Measurements from ENCODE around the gene SERINC2. TPM values are rescaled to one million over a fixed set of nuclear protein-coding genes. Genes with fewer than 3 reads are reported as not detected.

The SERINC2 gene
- total RNA-seq (2014; rRNA removed; shearing (Covaris generic)), result 16.8 and 18.9 TPM in 2 replicates

DNA sequence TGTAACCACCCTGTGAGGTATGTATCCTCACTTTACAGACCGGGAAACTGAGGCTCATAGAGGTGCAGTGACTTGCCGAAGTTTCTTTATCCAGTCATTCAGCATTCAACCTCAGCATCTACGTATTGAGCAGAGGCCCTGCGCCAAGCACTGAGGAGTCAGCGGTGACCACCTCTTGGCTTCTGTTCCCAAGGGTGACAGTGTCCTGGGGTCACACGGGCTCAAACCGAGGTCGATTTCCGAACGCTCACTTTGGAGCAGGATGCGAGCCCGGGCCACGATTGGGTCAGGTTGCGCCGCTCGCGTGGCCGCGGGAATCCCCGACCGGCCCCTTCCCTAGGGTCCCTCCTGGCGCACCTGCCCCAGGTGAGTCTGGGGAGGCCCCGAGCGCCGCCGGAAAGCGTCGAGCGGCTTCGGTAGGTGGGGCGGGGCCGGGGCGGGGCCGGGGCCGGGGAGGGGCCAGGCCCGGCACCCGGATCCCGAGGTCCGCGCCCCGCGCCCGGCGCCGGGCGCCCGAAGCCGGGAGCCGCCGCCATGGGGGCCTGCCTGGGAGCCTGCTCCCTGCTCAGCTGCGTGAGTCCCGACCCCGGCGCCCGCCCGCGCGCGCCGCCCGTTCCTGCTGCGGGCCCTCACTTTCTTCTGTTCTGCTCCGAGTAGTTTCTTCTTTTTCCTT lies at the start of gene SERINC2:
Gene SERINC2 (plus strand): TSS at position 482 of the 673 bp plus-strand sequence. CDS start 53 bp downstream, at position 535.
- no peak for DNase-seq (ENCODE audit: low spot score)

DNA sequence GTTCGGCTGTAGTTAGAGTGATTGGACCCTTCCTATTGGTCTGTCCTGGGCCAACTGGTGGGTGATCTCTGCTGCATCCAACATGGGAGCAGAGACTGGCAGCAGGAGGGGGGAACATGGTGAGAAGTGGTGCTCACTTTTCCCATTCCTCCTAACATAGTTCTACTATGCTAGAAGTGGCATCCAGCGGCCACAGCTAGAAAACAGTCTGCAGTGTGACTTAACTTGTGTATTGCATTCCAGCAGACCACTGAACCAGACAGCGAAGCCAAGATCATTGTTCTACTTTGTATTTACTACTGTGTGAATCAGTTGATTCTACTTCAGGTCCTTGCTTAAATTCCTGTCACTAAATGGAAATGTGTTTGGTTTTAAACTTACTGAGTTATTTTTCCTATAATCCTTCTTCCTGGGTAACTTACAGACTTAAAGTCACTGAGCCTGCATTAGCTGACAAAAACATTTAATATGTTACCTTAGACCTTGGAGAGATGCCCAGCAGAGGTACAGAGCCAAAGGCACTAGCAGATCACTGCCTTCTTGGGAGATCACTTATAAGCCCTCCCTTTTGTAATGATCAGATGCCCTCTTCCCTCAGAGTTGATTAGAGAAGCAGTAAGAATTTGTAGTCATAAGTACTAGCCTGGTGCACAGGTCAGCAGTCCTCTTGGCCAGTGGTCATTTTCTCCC lies 48.3 kb upstream of the SERINC2 start:
- DNase-seq (ENCODE audit: low spot score), result no peak

DNA sequence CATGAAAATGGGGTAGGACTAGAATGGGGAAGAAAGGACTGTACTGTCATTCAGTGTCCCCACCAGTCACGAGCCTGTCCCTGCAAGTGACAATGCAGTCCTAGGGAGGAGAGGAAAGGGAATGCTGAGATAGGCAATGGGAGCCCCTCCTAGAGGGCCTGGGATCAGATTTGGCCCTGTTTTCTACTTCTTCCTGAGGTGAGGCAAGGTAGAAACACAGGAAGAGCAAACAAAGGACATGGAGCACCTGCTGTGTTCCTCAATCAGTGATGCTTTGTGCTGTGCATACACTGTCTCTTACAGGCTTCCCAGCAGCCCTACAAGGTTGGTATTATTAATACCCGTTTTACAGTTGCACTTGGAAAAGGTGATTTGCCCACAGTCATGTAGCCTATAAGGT lies 46.2 kb upstream of the SERINC2 start:
- no peak for DNase-seq (ENCODE audit: low spot score)

DNA sequence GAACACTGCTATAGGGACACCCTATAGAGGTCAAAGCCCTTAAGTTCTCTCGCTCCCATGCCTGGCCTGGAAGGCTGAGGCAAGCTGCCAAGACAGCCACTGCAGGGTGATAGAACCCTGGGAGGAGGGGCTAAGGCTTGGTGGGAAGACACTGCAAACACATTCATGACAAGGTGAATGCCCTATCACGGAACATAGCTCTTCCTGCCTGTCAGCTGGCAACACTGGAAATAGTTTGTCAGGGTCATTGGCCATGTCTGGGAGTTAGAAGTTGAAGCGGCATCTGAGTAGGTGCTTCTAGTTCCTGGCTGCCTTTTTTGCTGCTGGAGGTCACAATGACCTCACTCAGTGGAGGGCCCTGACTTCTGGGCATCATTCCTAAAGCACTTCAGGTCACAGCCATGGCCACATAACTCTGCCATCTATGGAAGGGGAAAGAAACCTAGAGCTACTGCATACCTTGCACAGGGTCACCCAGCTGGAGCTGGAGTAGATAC lies 44.4 kb upstream of the SERINC2 start:
- no peak for DNase-seq (ENCODE audit: low spot score)

DNA sequence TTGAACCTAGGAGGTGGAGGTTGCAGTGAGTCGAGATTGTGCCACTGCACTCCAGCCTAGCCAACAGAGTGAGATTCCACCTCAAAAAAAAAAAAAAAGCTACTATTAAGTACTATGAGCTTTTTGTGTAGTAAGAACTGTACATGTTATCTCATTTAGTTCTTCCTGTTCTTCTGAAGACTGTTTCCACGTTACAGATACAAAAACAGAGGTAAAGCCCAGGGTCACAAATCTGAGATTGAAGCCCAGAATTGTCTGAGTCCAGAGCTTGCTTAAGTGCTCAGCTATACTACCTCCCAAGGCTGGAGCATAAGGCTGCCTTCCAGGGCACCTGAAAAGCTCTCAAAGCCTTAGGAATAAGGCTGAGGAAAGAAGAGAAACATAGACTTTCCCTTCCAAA lies 43.0 kb upstream of the SERINC2 start:
- no peak for DNase-seq (ENCODE audit: low spot score)

DNA sequence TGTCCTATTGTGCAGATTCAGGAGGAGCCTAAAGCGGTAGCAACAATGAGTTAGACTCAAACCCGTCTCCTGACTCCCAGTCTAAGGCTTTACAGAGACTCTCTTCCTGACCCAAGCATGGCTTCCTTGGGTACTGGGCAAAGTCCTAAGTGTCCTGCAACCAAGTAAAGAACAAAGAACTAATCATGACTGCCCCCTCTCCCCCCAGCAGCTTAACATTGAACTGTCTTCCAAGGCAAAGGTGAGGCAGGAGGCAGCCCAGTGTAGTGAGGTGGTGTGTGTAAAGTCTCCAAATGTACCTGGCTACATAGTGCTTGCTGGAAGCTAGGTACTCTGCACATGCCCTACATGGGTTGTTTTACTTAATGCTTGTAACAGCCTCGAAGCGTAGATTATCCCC lies 42.4 kb upstream of the SERINC2 start:
- DNase-seq (ENCODE audit: low spot score), result no peak

DNA sequence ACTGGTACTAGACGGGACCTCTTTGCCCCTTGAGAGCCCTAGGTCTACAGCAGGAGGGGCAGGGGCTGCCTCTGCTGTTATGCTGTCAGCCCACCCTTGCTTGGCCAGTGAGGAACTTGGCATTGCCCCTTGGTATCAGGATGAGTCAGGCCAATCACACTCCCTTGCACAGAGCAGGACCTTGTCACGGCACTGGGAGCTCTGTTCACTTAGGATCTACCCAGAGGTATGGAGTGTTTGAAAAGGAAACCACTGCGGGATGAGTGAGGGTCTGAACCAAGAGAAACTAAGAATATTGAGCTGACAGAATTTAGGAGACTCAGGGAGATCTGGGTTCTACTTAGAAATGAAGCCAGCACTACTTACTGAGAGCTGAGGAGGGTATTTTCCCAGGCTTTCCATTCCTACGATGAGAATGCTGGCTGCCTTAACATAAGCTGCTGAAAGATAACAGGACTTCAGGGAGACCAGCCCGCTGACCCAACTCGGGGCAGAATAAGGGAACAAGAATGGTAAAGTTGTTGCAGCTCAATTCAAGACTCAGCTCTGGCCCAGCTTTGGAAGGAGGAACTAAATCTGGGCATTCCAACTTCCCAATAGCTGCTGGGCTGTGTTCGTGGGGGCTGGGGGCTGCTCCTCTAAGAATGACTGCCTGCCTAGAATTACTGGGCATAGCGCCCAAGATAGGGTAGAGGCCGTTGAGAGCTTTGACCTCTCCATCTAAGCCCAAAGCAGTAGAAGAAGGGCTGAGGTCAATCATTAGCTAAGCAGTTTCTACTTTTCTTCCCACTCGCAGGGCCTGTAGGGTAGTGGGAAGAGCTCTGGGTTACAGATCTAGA lies 41.7 kb upstream of the SERINC2 start:
- no peak for DNase-seq (ENCODE audit: low spot score)

DNA sequence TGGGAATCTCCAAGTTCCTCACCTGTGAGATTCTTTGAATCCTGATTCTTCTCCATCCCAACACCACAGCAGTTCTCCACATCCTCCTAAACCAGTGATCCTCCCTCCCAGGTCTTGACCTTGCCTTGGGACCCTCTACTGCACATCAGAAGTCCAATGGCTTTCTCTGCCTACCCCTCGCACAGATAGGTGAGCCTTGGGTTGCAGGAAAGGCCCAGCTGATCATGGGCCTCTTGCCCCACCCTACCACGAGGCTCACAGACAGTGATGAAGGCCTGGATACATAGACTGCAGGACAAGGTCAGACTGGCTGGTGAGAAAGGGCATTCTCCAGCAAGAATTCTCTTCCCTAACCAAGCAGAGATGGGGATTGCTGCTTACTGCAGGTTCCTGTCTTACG lies 41.0 kb upstream of the SERINC2 start:
- DNase-seq (ENCODE audit: low spot score), result no peak

DNA sequence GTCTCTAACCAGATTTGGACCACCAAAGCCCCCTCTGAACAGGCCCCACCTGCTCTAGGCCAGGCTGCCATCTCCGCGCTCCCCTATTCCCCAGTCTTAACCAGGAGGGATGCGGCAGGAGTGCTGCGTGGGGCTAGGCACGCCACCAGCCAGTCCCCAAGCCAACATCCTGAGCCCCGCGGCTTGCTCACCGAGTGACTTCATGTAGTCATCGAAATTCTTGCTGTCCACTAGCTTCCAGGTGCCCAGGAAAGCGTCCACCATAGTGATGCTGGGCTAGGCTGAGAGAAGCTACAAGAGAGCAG lies 40.3 kb upstream of the SERINC2 start:
- no peak for DNase-seq (ENCODE audit: low spot score)

DNA sequence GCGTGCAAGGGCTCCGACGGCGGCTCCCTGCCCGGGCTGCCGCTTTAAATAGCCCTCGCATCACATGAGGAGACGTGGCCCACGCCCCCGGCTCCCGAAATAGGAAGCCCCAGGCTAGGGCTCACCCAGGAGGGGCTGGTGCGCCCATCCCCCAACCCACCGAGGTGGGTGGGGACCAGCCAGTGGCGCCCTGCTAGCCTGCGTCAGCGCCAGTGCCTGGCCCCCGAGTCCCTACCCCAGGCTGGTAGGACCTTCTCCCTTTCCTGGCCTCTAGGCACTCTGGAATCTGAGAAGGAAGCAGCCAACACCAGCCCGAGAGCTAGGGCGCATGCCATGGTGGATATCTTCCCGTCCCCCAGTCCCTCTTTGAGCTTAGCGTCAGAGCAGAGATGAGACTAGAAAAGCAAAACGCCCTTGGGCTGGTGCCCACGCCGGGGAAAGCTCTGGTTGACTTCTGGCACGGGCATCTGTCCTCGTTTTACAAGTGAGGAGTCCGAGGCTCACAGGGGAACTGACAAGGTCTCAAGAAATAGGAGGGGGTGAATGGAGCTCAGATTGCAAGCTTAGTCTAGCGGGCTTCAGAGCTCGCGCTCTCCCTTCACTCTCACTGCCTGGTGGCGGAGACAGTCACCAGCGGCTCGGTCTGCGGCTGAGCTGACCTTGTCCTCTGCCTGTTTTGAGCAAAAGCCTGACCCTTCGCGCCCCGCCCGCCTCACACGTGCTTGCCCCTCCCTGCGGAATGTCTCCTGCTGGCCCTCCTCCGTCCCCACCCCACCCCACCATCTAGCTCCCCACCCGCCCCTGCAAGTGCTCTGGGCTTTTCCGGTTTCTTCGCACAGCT lies 39.7 kb upstream of the SERINC2 start, which contains the start of gene FABP3:
Gene FABP3 (minus strand): TSS at position 21 of the 841 bp plus-strand sequence. CDS start 62 bp downstream, outside the sequence.
- DNase-seq (ENCODE audit: low spot score), result peak; percentile 69

DNA sequence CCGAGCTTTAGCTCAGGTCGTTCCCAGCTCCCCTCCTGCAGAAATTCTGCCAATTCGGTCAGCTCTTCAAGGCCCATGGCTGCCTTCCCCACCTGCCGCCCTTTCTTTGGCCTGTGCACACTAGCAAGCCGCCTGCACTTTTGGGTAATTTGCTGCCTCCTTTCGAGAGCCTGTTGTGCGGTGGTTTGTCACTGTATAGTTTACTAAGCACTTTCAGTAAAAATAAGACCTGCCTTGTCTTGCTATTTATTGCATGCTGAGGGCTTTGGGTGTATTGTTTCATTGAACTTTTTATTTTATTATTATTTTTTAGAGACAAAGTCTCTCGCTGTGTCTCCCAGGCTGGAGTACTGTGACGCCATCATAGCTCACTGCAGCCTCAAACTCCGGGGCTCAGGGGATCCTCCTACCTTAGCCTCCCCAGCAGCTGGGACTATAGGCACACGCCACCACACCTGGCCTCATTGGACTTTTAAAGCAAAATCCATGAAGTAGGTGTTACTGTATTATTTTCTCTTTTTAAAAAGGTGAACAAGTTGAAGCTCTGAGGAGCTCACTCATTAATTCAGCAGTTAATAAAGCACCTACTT lies 39.0 kb upstream of the SERINC2 start:
- DNase-seq (ENCODE audit: low spot score), result no peak

DNA sequence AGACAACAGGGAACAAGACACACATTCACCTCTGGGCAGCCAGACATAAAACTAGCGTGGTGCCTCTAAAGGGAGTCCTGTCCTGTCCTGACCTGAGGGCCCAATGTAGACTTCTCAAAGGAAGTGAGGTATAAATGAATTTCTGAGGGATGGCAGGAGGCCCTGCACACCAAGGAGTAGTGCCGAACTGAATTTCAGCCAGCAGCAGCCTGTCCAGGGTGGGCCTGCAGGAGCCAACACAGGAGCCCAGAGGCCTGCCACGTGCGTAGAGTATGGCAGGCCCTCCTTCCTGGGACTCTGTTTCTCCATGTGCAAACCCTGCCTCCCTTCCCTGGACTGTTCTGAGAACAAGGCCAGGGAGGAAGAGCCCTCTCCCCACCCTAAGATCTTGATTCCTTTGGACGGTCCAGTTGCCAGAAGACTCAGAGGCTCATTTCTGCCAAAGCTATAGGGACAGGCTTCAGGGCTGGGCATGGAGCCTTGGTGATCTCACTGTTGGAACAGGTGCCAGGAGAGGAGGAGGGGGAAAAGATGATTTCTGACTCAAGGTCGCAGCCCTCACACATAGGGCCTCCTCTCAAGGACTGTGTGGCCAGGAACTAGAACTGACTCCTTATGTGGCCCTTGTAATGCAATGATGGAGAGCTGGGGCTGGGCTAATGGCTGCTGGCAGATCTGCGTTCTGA lies 38.4 kb upstream of the SERINC2 start:
- peak; percentile 56 for DNase-seq (ENCODE audit: low spot score)

DNA sequence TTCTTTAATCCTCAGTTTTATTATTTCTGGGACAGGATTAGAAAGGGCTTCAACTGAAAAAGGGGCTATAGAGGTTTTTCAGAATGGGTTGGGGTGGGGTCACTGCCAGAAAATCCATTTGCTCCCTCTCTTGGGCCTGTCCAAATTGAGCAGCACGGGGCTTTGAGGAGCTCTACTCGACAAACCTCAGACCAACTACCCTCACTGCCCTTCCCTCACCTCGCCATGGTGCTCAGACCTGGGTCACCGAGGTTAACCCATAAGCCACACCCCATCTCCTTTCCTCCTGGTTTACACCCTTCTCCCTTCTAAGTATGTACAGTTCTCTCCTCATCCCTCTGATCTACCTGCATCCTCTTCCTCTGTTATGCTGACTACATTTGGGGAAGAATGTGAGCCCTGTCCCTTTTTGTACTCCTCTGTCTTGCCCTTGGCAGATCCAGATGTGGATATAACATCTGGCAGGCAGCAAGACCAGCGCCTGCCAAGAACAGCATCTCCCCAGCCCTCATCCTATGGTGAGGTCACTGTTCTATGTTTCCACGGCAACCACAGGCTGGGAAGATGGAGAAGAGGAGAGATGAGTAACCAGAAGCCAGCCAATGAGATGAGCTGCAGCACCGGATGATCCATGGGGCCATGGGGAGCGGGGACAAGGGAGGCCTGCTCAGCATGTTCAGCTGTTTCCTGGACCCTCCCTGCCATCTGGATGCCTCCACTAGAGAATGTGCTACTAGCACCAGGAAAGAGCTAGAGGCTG lies 36.5 kb upstream of the SERINC2 start:
- DNase-seq (ENCODE audit: low spot score), result peak; percentile 85

DNA sequence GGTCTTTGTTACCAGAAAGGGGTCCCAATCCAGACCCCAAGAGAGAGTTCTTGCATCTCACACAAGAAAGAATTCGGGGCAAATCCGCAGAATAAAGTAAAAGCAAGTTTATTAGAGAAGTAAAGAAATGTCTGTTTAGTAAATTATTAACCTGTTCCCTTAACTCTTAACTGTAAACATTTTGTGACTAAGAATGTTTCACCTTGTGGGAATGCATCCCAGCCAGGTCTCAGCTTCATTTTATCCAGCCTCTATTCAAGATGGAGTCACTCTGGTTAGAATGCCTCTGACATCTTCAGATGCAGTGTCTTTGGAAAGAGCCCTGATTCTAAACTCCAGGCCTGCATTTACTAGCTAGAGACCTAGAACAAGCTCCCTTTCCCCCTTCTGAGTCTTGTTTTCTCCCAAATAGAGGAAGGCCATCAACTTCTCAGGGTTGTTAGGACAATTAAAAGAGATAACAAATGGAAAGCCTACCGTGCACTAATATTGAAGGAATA lies 35.6 kb upstream of the SERINC2 start:
- DNase-seq (ENCODE audit: low spot score), result no peak

DNA sequence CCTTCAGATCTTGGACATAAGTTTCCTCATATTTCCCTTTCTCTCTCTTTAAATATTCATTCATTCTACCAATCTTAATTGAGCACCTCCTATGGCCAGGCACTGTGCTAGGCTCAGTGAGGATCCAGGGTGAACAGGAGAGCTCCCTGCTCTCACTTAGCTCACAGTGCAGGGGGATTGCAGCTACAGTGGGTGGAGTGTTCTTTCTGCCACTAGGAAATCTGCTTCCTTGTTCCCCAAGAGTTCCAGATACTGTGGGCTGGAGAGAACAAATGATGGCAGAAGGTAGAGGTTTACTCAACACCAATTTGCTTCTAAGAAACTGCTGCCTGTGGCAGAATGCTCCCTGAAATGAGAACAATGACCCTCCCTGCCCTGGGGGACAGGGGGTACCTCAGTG lies 35.0 kb upstream of the SERINC2 start:
- DNase-seq (ENCODE audit: low spot score), result no peak

DNA sequence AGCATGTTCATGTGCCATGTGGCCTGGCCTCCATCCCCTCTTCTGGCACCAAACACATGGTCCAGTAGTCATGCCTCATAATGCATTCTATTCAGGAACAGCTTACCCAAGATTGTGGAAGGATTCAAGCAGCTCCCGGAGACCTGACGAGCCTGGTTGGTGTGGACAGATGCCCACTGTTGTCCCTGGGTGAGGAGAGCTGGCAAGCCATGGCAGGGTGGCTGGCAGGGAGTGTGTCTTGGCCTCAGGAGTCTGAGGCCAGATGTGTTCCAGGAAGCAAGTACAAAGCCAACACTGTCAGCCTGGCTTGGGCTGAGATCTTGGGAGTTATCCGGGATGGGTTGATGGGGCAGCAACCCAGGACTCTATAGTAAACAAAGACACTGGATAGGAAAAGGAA lies 32.8 kb upstream of the SERINC2 start:
- DNase-seq (ENCODE audit: low spot score), result no peak

DNA sequence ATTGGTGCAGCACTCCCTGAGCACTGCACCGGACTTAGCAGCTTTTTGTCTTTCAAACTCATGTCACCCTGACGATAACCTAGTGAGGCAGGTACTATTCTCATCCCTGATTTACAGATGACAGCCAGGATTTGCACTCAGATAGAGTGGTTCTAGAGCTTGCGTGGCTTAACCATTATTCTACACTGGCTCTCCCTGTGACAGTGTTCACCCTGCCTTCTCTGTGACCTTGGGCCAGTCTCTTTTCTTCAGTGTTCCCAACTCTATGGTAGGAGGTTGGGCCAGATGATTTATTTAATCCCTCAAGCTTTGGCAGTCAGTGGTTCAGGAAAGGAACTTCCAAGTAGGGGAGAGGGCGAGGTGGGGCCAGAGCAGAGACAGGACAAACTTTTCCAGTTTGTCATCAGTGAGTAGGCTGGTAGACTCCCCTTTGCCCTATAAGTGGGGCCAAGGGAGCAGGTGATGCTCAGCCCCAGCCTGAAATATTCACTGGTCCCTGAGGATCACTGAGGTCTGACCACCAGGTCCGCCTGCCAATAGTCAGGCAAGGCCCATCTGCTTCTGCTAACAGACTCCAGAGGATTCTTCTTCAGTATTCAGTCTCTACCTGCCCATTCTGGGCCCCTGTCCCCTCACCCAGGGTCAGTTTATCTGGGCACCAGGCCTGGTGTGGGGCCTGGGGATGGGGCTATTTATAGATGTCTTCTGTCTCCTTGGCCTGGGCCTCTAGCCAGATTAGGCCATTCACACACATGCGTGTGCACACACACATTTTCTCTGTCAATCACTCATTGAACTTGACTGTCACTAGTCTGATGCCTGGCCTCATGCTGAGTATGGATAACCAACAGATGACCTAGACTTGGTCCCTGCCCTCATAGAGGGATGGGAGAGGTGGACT lies 31.4 kb upstream of the SERINC2 start:
- no peak for DNase-seq (ENCODE audit: low spot score)

DNA sequence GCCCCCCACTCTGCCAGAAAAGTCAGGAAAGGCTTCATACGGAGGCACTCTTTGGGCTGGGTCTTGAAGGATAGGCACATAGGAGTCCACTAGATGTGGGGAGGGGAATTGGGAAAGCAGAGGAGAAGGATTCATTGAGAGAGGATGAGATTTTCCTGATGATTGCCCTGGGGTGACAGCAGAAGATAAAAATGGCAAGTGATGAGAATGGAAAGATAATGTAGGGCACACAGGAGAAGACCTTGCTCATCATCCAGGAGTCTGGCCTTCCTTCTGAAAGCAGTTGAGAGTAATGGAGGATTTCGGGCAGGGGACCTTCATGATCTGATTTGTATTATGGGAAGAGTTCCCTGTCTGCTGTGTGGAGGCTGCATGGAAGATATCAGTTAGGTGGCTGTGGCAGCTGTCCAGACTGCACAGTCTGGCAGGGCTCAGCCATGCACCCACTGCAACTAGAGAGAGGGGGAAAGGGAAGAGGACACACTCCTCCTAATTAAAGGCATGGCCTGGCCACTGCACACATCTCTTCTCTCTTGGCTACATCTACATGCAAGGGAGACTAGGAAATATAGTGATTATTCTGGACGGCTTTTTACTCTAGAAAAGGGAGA lies 30.5 kb upstream of the SERINC2 start:
- DNase-seq (ENCODE audit: low spot score), result no peak
